ENCODE measurements around the gene ADGRL2. TPM values are rescaled to one million over a fixed set of nuclear protein-coding genes. Genes with fewer than 3 reads are reported as not detected.

The ADGRL2 gene
- total and polyA plus RNA-seq, 2 experiments from 2014 or later = 38.2 to 90.3 TPM

- peak; percentile 20; the same call in 1 of the 2 replicates for TF ChIP-seq ZNF462 (CRISPR knock-in tag; IDR thresholded peaks at IDR 0.05)
Measured at GRCh38 chr1:81978945-81979344, 178.2 kb downstream of the ADGRL2 start (continued).

GRCh38 chr1:81982523-81982922, 181.8 kb downstream of the ADGRL2 start:
- Histone ChIP-seq H3K36me3 (ENCODE audit: insufficient read depth) (no peaks in the 10 kb centered on the region), H3K27me3 (ENCODE audit: insufficient read depth) (no peaks in the 10 kb centered on the region), H3K4me1 (ENCODE audit: insufficient read depth) (peaks cover 22% of the 10 kb centered on the region), H3K27ac (ENCODE audit: low read depth) (no peak overlapping the region), H3K4me2 (no peak overlapping the region), H3K4me3 (no peak overlapping the region), H2AFZ (no peak overlapping the region), H4K20me1 (replicated peaks; ENCODE audit: insufficient read depth) (no peaks in the 10 kb centered on the region), H3K9me2 (ENCODE audit: insufficient read depth) (no peaks in the 10 kb centered on the region), H3F3A (replicated peaks; ENCODE audit: low read depth) (no peaks in the 10 kb centered on the region), H3K79me2 (replicated peaks; ENCODE audit: insufficient read depth) (no peaks in the 10 kb centered on the region)
- Mint-ChIP-seq H3K4me1 (peaks cover 47% of the 10 kb centered on the region), H3K9me3 (no peaks in the 10 kb centered on the region), H3K27ac (no peak overlapping the region), H3K36me3 (ENCODE audit: low read depth) (peaks cover 24% of the 10 kb centered on the region), H3K27me3 (ENCODE audit: insufficient read depth, low read depth, poor library complexity) (no peaks in the 10 kb centered on the region), H3K4me3 (no peak overlapping the region)
- TF ChIP-seq POLR2AphosphoS5 (IDR thresholded peaks at IDR 0.05; ENCODE audit: low read depth) = no peak
- no peak for TF ChIP-seq NANOG (IDR thresholded peaks at IDR 0.05; ENCODE audit: borderline replicate concordance)
- TF ChIP-seq ZNF114 (CRISPR knock-in tag; IDR thresholded peaks at IDR 0.05) = no peak
- no peak for TF ChIP-seq ZNF331 (CRISPR knock-in tag; IDR thresholded peaks at IDR 0.05; ENCODE audit: low read depth)
- ATAC-seq (no peak), DNase-seq (ENCODE audit: low spot score) (no peak)

- Histone ChIP-seq H3K27ac (ENCODE audit: low read depth) (no peak overlapping the region), H3K36me3 (ENCODE audit: insufficient read depth) (peaks cover 5% of the 10 kb centered on the region; the same call in 1 of the 2 replicates), H3K4me1 (ENCODE audit: insufficient read depth) (no peaks in the 10 kb centered on the region), H3F3A (replicated peaks; ENCODE audit: low read depth) (no peaks in the 10 kb centered on the region), H2AFZ (no peak overlapping the region), H3K4me2 (no peak overlapping the region), H3K27me3 (ENCODE audit: insufficient read depth) (no peaks in the 10 kb centered on the region), H3K79me2 (replicated peaks; ENCODE audit: insufficient read depth) (no peaks in the 10 kb centered on the region), H3K9me2 (ENCODE audit: insufficient read depth) (no peaks in the 10 kb centered on the region), H3K4me3 (no peak overlapping the region), H4K20me1 (replicated peaks; ENCODE audit: insufficient read depth) (no peaks in the 10 kb centered on the region)
- Mint-ChIP-seq H3K4me1 (peaks cover 7% of the 10 kb centered on the region; the same call in 2 of the 3 replicates), H3K27me3 (ENCODE audit: insufficient read depth, low read depth, poor library complexity) (no peaks in the 10 kb centered on the region), H3K9me3 (no peaks in the 10 kb centered on the region), H3K36me3 (ENCODE audit: low read depth) (peaks cover 35% of the 10 kb centered on the region), H3K4me3 (no peak overlapping the region), H3K27ac (no peak overlapping the region)
- ATAC-seq = no peak
- no peak for DNase-seq (ENCODE audit: low spot score)
- TF ChIP-seq POLR2AphosphoS5 (IDR thresholded peaks at IDR 0.05; ENCODE audit: low read depth) (no peak), ZNF331 (CRISPR knock-in tag; IDR thresholded peaks at IDR 0.05; ENCODE audit: low read depth) (no peak), ZNF114 (CRISPR knock-in tag; IDR thresholded peaks at IDR 0.05) (no peak), ETS1 (IDR thresholded peaks at IDR 0.05) (no peak), NANOG (IDR thresholded peaks at IDR 0.05; ENCODE audit: borderline replicate concordance) (no peak), EZH2phosphoT487 (IDR thresholded peaks at IDR 0.05; ENCODE audit: unreplicated experiment) (no peak), REST (IDR thresholded peaks at IDR 0.05; ENCODE audit: unreplicated experiment) (no peak), EZH2 (IDR thresholded peaks at IDR 0.05; ENCODE audit: low read depth, unreplicated experiment) (no peak)
Measured at GRCh38 chr1:81989524-81989923, 188.8 kb downstream of the ADGRL2 start.
